Activated B cell treated with CpG ODN at 0.5 μM for 24 hours (primary cell): ENCODE results near the gene SH3D21. TPM values are rescaled to one million over a fixed set of nuclear protein-coding genes. Genes with fewer than 3 reads are reported as not detected.
A peak's percentile ranks its signal among the peaks of the same experiment; 100 is the strongest.

Experiments used
- ATAC-seq: fragments of 200-7000 bp; cut with Tn5 transposase; one replicate; pipeline ENCODE4 v1.10.0; 2021; ENCODE audit warnings: low read depth, mild to moderate bottlenecking, moderate library complexity
- CTCF ChIA-PET: fragments of 350-600 bp; sonication (Branson Sonifier 250); formaldehyde crosslinking; loops from one replicate; lab custom pipeline; 2021; ENCODE audit warnings: antibody characterized with exemption; lab: Charles Lee
- POLR2A ChIA-PET: fragments of 350-600 bp; sonication (Branson Sonifier 250); formaldehyde crosslinking; loops from one replicate; lab custom pipeline; 2021; ENCODE audit warnings: antibody characterized with exemption; lab: Charles Lee
- DNase-seq: peaks from one replicate; pipeline ENCODE4 v3.0.0; 2022
- H3K27ac Mint-ChIP-seq: one replicate; pipeline ENCODE4 v1.8.0; 2020; ENCODE audit warnings: mixed read lengths
- H3K27me3 Mint-ChIP-seq: one replicate; pipeline ENCODE4 v1.8.0; 2021; ENCODE audit warnings: mixed read lengths
- H3K36me3 Mint-ChIP-seq: one replicate; pipeline ENCODE4 v1.8.0; 2021; ENCODE audit warnings: low read depth, mixed read lengths
- H3K4me1 Mint-ChIP-seq: one replicate; pipeline ENCODE4 v1.8.0; 2021; ENCODE audit warnings: mixed read lengths
- H3K4me3 Mint-ChIP-seq: one replicate; pipeline ENCODE4 v1.8.0; 2020; ENCODE audit warnings: mild to moderate bottlenecking, mixed read lengths
- H3K9me3 Mint-ChIP-seq: one replicate; pipeline ENCODE4 v1.8.0; 2020; ENCODE audit warnings: mixed read lengths
- CTCF ChIP-seq: fragments of 200-600 bp; IDR thresholded peaks from one replicate; pipeline ENCODE4 v1.8.0; 2022; ENCODE audit warnings: antibody characterized with exemption, mild to moderate bottlenecking
- intact Hi-C: fragments of 100-400 bp; cut with micrococcal nuclease; formaldehyde crosslinking; loops from one replicate; pipeline ENCODE4 v1.15.1; 2024
- total RNA-seq: library from RNA; stranded (reverse); gene quantifications from 2 replicates; pipeline ENCODE4 v1.2.3, GENCODE V29; 2022

Gene SH3D21
- total RNA-seq, 1 donor from 2014 or later, result 11.5 TPM

DNA sequence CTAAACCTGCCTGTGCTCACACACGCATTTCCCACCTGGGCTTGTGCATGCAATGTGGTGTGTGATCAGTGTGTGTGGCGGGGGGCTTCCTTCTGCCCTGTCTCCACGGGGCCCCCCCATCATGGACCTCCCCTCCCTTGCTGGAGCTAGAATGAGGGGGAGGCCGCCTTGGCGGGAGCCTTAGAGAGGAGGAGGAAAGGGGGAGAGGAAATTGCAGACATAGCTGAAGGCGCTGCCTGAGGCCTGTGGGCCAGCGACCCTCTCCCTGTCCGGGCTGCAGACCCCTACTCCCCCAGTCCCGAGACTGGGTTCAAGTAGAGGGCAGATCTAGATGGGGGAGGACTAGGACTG is 18.2 kb downstream of the SH3D21 start:
- TF ChIP-seq CTCF, result no peak
- Mint-ChIP-seq H3K9me3 (no peaks in the 10 kb centered on the region), H3K4me3 (peak overlapping the region; percentile 76), H3K36me3 (no peaks in the 10 kb centered on the region), H3K4me1 (peaks cover 32% of the 10 kb centered on the region), H3K27me3 (peaks cover 18% of the 10 kb centered on the region), H3K27ac (no peak overlapping the region)
- DNase-seq (no peak), ATAC-seq (no peak)
- POLR2A ChIA-PET, result interaction anchor here (0.7 to 1.6 kb wide), 4 partner anchors 18 to 1241 kb away, joined by 4 to 7 read pairs (median 5); no protein-coding TSS in a partner anchor
- intact Hi-C loops, result no loop called here
- CTCF ChIA-PET, result interaction anchor here (0.7 kb wide), 1 partner anchor 24 kb away, joined by 3 read pairs; no protein-coding TSS in a partner anchor

DNA sequence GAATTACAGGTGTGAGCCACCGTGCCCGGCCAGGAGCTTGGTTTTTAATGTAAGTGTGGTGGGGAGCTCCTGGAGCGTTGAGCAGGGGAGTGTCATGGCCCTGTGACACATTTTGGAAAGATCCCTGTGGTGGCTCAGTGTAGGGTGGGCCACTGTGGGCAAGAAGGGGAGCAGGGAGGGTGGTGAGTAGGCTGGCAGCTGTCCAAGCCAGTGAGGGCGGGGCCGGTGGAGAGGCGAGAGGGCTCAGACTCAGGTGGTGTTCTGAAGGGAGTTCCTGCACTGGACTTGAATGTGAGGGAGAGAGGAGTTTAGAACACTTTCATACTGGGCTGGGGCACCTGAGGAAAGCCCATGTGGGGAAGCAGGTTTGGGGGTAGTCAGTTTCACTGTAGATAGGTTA is 20.3 kb downstream of the SH3D21 start:
- ATAC-seq (no peak), DNase-seq (no peak)
- POLR2A ChIA-PET, result no interaction called here
- Mint-ChIP-seq H3K4me3 (no peak overlapping the region), H3K27me3 (peaks cover 24% of the 10 kb centered on the region), H3K4me1 (peaks cover 21% of the 10 kb centered on the region), H3K36me3 (no peaks in the 10 kb centered on the region), H3K27ac (no peak overlapping the region), H3K9me3 (no peaks in the 10 kb centered on the region)
- CTCF ChIA-PET, result no interaction called here
- intact Hi-C loops, result no loop called here
- TF ChIP-seq CTCF, result no peak

- peaks cover 27% of the 10 kb centered on the region for H3K27me3 Mint-ChIP-seq
- H3K4me1 Mint-ChIP-seq, result peaks cover 15% of the 10 kb centered on the region
- DNase-seq (no peak), ATAC-seq (no peak)
- H3K9me3 Mint-ChIP-seq, result no peaks in the 10 kb centered on the region
- H3K4me3 Mint-ChIP-seq, result no peak overlapping the region
- no peak for TF ChIP-seq CTCF
- H3K36me3 Mint-ChIP-seq, result no peaks in the 10 kb centered on the region
- no peak overlapping the region for H3K27ac Mint-ChIP-seq
- intact Hi-C loops, result no loop called here
- POLR2A ChIA-PET, result no interaction called here
- CTCF ChIA-PET, result no interaction called here
These were observed 21.4 kb downstream of the SH3D21 start for GRCh38 chr1:36327421-36328087.

- H3K9me3 Mint-ChIP-seq, result no peaks in the 10 kb centered on the region
- CTCF ChIA-PET, result no interaction called here
- intact Hi-C loops, result no loop called here
- TF ChIP-seq CTCF, result no peak
- no peak for ATAC-seq
- no peak overlapping the region for H3K27ac Mint-ChIP-seq
- H3K27me3 Mint-ChIP-seq, result peaks cover 27% of the 10 kb centered on the region
- POLR2A ChIA-PET, result no interaction called here
- no peaks in the 10 kb centered on the region for H3K36me3 Mint-ChIP-seq
- H3K4me3 Mint-ChIP-seq, result no peak overlapping the region
- peaks cover 12% of the 10 kb centered on the region for H3K4me1 Mint-ChIP-seq
- no peak for DNase-seq
These were observed 21.9 kb downstream of the SH3D21 start for GRCh38 chr1:36328088-36328480.

DNA sequence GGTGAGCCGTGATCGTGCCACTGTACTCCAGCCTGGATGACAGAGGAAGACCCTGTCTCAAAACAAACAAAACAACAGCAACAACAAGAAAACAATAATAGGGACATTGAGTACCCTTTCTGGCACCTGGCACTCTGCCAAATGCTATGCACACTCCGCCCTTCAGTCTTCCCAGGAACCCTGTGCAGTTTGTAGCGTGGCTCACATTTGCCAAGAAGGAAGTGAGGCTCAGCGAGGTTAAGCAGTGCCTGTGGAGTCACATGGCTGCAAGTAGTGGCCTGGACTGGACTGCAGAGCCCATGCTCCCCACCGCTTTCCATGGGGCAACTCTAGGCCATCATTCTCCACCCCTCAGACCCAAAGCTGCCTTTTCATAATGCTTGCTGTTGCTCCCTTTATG is 22.5 kb downstream of the SH3D21 start:
- no peak overlapping the region for H3K4me3 Mint-ChIP-seq
- peaks cover 11% of the 10 kb centered on the region for H3K4me1 Mint-ChIP-seq

More for the DNA sequence above, 22.5 kb downstream of the SH3D21 start:
- Mint-ChIP-seq H3K27ac (no peak overlapping the region), H3K36me3 (no peaks in the 10 kb centered on the region), H3K27me3 (peaks cover 27% of the 10 kb centered on the region), H3K9me3 (no peaks in the 10 kb centered on the region)
- ChIA-PET CTCF (no interaction called here), POLR2A (no interaction called here)
- TF ChIP-seq CTCF, result no peak
- intact Hi-C loops, result no loop called here
- ATAC-seq (no peak), DNase-seq (no peak)
